SK-N-SH (cell line): ENCODE data around the gene CALN1. TPM values are rescaled to one million over a fixed set of nuclear protein-coding genes. Genes with fewer than 3 reads are reported as not detected.

Experiments used
- CTCF ChIA-PET: fragments of 300-600, 350-600 bp; formaldehyde crosslinking; extraction: SDS; loops from one replicate; lab custom pipeline; 2021; lab: Yijun Ruan, JAX
- POLR2A ChIA-PET: fragments of 350-600 bp; sonication (Branson Sonifier 250); formaldehyde crosslinking; extraction: SDS; loops from one replicate; lab custom pipeline; 2020; ENCODE audit warnings: antibody characterized with exemption, inconsistent platforms; lab: Yijun Ruan, JAX
- DNase-seq: peaks from one replicate; pipeline ENCODE4 v3.0.0; 2012
- H2AFZ ChIP-seq: fragments of 200-600 bp; sonication (generic); 2 replicates; pipeline ENCODE4 v1.8.1; 2016; ENCODE audit warnings: antibody characterized with exemption, mild to moderate bottlenecking, low read depth
- H3F3A ChIP-seq: fragments of 200-600 bp; sonication (generic); replicated peaks from 2 replicates; pipeline ENCODE3; 2016; ENCODE audit warnings: antibody characterized with exemption, mild to moderate bottlenecking; ENCODE audit not compliant: insufficient read depth
- H3K27ac ChIP-seq, 2 experiments: fragments of 200-500 bp in 1 of 2; fragments of 200-600 bp in 1 of 2; sonication (Bioruptor generic) in 1 of 2; sonication (generic), shearing (Covaris generic) in 1 of 2; 2 replicates each; pipeline versions ENCODE4 v1.5.1 to v1.6.1; 2014 to 2016; ENCODE audit warnings: low read depth in 2 of 2, inconsistent platforms in 1 of 2, low read length in 1 of 2, mild to moderate bottlenecking in 1 of 2, mixed read lengths in 1 of 2
- H3K27me3 ChIP-seq: fragments of 200-600 bp; sonication (generic), shearing (Covaris generic); 2 replicates; pipeline ENCODE4 v1.6.1; 2016; ENCODE audit warnings: mixed run types; ENCODE audit not compliant: insufficient read depth
- H3K36me3 ChIP-seq, 2 experiments: fragments of 200-500 bp in 1 of 2; fragments of 200-600 bp in 1 of 2; sonication (Bioruptor generic) in 1 of 2; sonication (generic) in 1 of 2; replicated peaks in 1 of 2; 2 replicates each; pipeline versions ENCODE3 to v1.5.1; 2014 to 2016; ENCODE audit warnings: low read length in 1 of 2, mild to moderate bottlenecking in 1 of 2; ENCODE audit not compliant: insufficient read depth in 2 of 2, control insufficient read depth in 1 of 2
- H3K4me1 ChIP-seq, 2 experiments: fragments of 200-500 bp in 1 of 2; fragments of 200-600 bp in 1 of 2; sonication (Bioruptor generic) in 1 of 2; sonication (generic), shearing (Covaris generic) in 1 of 2; 2 replicates each; pipeline versions ENCODE4 v1.5.1 to v1.6.1; 2014 to 2016; ENCODE audit warnings: low read depth in 1 of 2, low read length in 1 of 2, mixed run types in 1 of 2; ENCODE audit not compliant: insufficient read depth in 2 of 2, control insufficient read depth in 1 of 2
- H3K4me2 ChIP-seq: fragments of 200-600 bp; sonication (generic), shearing (Covaris generic); 2 replicates; pipeline ENCODE4 v1.6.1; 2017; ENCODE audit warnings: mixed run types
- H3K4me3 ChIP-seq, 2 experiments: fragments of 200-500 bp in 1 of 2; fragments of 200-600 bp in 1 of 2; sonication (Bioruptor generic) in 1 of 2; sonication (generic), shearing (Covaris generic) in 1 of 2; 2 replicates each; pipeline versions ENCODE4 v1.5.1 to v1.8.1; 2014 to 2016; ENCODE audit warnings: low read depth in 2 of 2, inconsistent platforms in 1 of 2, low read length in 1 of 2, mild to moderate bottlenecking in 1 of 2, mixed read lengths in 1 of 2, moderate library complexity in 1 of 2
- H3K79me2 ChIP-seq: fragments of 200-600 bp; sonication (generic); 2 replicates; pipeline ENCODE4 v1.8.1; 2017; ENCODE audit warnings: mild to moderate bottlenecking; ENCODE audit not compliant: insufficient read depth
- H3K9ac ChIP-seq: fragments of 200-600 bp; sonication (generic); 2 replicates; pipeline ENCODE4 v1.6.1; 2017; ENCODE audit warnings: mixed run types
- H3K9me2 ChIP-seq: fragments of 200-600 bp; sonication (generic); 2 replicates; pipeline ENCODE4 v1.6.1; 2017; ENCODE audit warnings: mixed run types
- H3K9me3 ChIP-seq: fragments of 200-600 bp; sonication (generic); 2 replicates; pipeline ENCODE4 v1.6.1; 2017; ENCODE audit warnings: mixed run types, mild to moderate bottlenecking, moderate library complexity
- H4K20me1 ChIP-seq: fragments of 200-600 bp; sonication (generic); 2 replicates; pipeline ENCODE4 v1.6.1; 2017; ENCODE audit warnings: mild to moderate bottlenecking, mixed run types; ENCODE audit not compliant: insufficient read depth
- EZH2phosphoT487 ChIP-seq: fragments of 200-600 bp; sonication (generic); IDR thresholded peaks from 2 replicates; pipeline ENCODE4 v1.6.1; 2017; ENCODE audit warnings: low read depth, mixed run types, mild to moderate bottlenecking, antibody characterized with exemption, moderate library complexity, borderline replicate concordance
- GABPA ChIP-seq: IDR thresholded peaks from 2 replicates; pipeline ENCODE4 v1.4.0; 2012; ENCODE audit warnings: low read depth, mild to moderate bottlenecking
- IRF3 ChIP-seq: fragments of 150-350 bp; IDR thresholded peaks from 2 replicates; pipeline ENCODE4 v1.6.1; 2016; ENCODE audit warnings: mild to moderate bottlenecking, low read depth, low read length
- MAX ChIP-seq: IDR thresholded peaks from 2 replicates; pipeline ENCODE4 v1.4.0; 2012; ENCODE audit warnings: low read depth
- MEF2A ChIP-seq: IDR thresholded peaks from 2 replicates; pipeline ENCODE4 v1.4.0; 2012; ENCODE audit warnings: low read depth, borderline replicate concordance
- MXI1 ChIP-seq: IDR thresholded peaks from 2 replicates; pipeline ENCODE4 v1.6.1; 2012; ENCODE audit warnings: mild to moderate bottlenecking, low read depth, low read length, improper control_type of control experiment
- PBX3 ChIP-seq: IDR thresholded peaks from 2 replicates; pipeline ENCODE4; 2012
- POLR2AphosphoS5 ChIP-seq: IDR thresholded peaks from 2 replicates; pipeline ENCODE4 v1.6.1; 2012; ENCODE audit warnings: low read depth, low read length
- RCOR1 ChIP-seq: fragments of 150-350 bp; IDR thresholded peaks from 2 replicates; pipeline ENCODE4 v1.6.1; 2017; ENCODE audit warnings: antibody characterized with exemption, low read length
- REST ChIP-seq: IDR thresholded peaks from 2 replicates; pipeline ENCODE4 v1.6.1; 2012; ENCODE audit warnings: mild to moderate bottlenecking, low read depth, low read length, moderate library complexity
- RFX5 ChIP-seq: IDR thresholded peaks from 2 replicates; pipeline ENCODE4 v1.6.1; 2012; ENCODE audit warnings: mild to moderate bottlenecking, improper control_type of control experiment, low read length
- SIN3A ChIP-seq: IDR thresholded peaks from 2 replicates; pipeline ENCODE4 v1.6.1; 2012; ENCODE audit warnings: low read depth, mild to moderate bottlenecking, low read length, moderate library complexity, borderline replicate concordance
- TAF1 ChIP-seq: IDR thresholded peaks from 2 replicates; pipeline ENCODE4 v1.6.1; 2012; ENCODE audit warnings: low read depth, mild to moderate bottlenecking, low read length, moderate library complexity, borderline replicate concordance
- TCF12 ChIP-seq: IDR thresholded peaks from 2 replicates; pipeline ENCODE4 v1.4.0; 2012
- USF2 ChIP-seq: fragments of 150-350 bp; IDR thresholded peaks from 2 replicates; pipeline ENCODE4 v1.6.1; 2017; ENCODE audit warnings: antibody characterized with exemption, low read length, low read depth, borderline replicate concordance
- YY1 ChIP-seq: IDR thresholded peaks from 2 replicates; pipeline ENCODE4 v1.4.0; 2012; ENCODE audit warnings: low read depth, mild to moderate bottlenecking
- WGBS: methylation state at CpG from one replicate; pipeline ENCODE4 v1.1.6; 2017; ENCODE audit warnings: low lambda C conversion rate; 5-methylcytosine and 5-hydroxymethylcytosine counted together
- polyA plus RNA-seq, 3 experiments: library from polyadenylated mRNA; depleted of rRNA; stranded (reverse); fragments of >200 nt; gene quantifications; 2 replicates each; pipeline ENCODE4 v1.2.3, GENCODE V29; 2012

The CALN1 gene
- polyA plus RNA-seq, 1 of the 3 experiments (the other 2 are of a cell fraction): not detected

DNA sequence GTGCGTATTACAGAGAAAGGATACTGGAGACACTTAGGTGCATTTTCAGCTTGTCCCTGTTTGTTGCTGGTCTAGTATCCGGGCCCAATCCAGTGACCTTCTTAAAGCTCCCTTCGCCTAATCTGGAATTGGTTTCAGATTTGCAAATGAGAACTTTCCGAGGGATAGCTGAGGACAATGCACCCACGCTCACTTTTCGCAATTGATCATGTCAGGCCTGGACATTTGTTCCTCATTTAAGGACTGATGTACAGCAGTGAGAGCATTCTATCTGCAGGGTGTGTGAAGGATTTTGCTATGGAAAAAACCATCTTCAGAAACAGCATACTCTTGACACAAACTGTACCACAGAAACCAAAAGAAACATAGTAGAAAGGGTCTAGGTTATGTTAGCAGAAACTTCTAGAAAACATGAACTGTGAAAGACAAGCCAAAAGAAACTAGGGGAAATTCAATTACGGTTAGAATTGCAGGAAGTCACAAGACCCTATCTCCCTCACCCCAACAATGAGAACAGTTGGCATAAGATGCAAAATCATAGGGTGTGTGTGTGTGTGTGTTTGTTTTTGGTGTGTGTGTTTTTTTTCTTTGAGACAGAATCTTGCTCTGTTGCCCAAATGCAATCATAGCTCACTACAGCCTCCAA lies 331.1 kb downstream of the CALN1 start:
- no peaks in the 10 kb centered on the region for H3K9me2 ChIP-seq
- no peaks in the 10 kb centered on the region for H3K27me3 ChIP-seq
- H3K27ac ChIP-seq: no peak overlapping the region
- ChIA-PET CTCF (interaction anchor here (1.1 to 1.9 kb wide), 2 partner anchors 11 to 20 kb away, joined by 3 to 4 read pairs; no protein-coding TSS in a partner anchor), POLR2A (no interaction called here)
- 46% methylated on average over 7 of the region's 7 CpGs for WGBS
- H2AFZ ChIP-seq: no peak overlapping the region
- no peak for DNase-seq
- H3K4me1 ChIP-seq: no peaks in the 10 kb centered on the region
- no peaks in the 10 kb centered on the region for H3F3A ChIP-seq
- 0 out of 2 replicates have a peak, but pooled peaks cover 8% of the 10 kb centered on the region for H3K9me3 ChIP-seq
- no peak overlapping the region for H3K4me2 ChIP-seq
- H3K4me3 ChIP-seq: no peak overlapping the region
- H3K9ac ChIP-seq: no peak overlapping the region
- H3K79me2 ChIP-seq: no peaks in the 10 kb centered on the region
- no peaks in the 10 kb centered on the region for H4K20me1 ChIP-seq
- TF ChIP-seq RFX5 (no peak), TCF12 (no peak), RCOR1 (no peak), YY1 (no peak), IRF3 (no peak), POLR2AphosphoS5 (no peak), PBX3 (no peak), EZH2phosphoT487 (no peak), MAX (no peak), TAF1 (no peak)
- no peaks in the 10 kb centered on the region for H3K36me3 ChIP-seq

GRCh38 chr7:72080341-72080766 lies 331.8 kb downstream of the CALN1 start:
- DNase-seq: no peak
- H3K36me3 ChIP-seq: no peaks in the 10 kb centered on the region
- H3K27me3 ChIP-seq: no peaks in the 10 kb centered on the region
- CTCF ChIA-PET: no interaction called here
- POLR2A ChIA-PET: no interaction called here
- 0 out of 2 replicates have a peak, but pooled peaks cover 5% of the 10 kb centered on the region for H3K9me3 ChIP-seq
- 31% methylated on average over 4 of the region's 4 CpGs for WGBS
- H3K9me2 ChIP-seq: no peaks in the 10 kb centered on the region
- no peaks in the 10 kb centered on the region for H4K20me1 ChIP-seq
- H3K4me2 ChIP-seq: no peak overlapping the region
- no peaks in the 10 kb centered on the region for H3K79me2 ChIP-seq
- no peaks in the 10 kb centered on the region for H3F3A ChIP-seq
- H2AFZ ChIP-seq: no peak overlapping the region
- TF ChIP-seq YY1: no peak
- no peak for TF ChIP-seq PBX3
- TF ChIP-seq MEF2A: no peak
- no peak for TF ChIP-seq SIN3A
- no peak for TF ChIP-seq GABPA
- TF ChIP-seq REST: no peak
- TF ChIP-seq RFX5: no peak
- no peak for TF ChIP-seq MXI1
- no peak for TF ChIP-seq USF2
- TF ChIP-seq, all 33 proteins: peak for 0
- Histone ChIP-seq H3K9ac (no peak overlapping the region), H3K27ac (no peak overlapping the region), H3K4me1 (no peaks in the 10 kb centered on the region; a peak in 1 of 4 replicates), H3K4me3 (no peak overlapping the region)
